OCI-LY7 (cell line): Measurements from ENCODE around the gene MARF1. TPM values are rescaled to one million over a fixed set of nuclear protein-coding genes. Genes with fewer than 3 reads are reported as not detected.
"Not testable (repeated sequence)": the region's sequence is repeated elsewhere in the genome, so short reads cannot be mapped to it uniquely, and the experiment has no call there.

Source experiments
- BruUV-seq: library from RNA; stranded (reverse); fragments of 400-500 nt; replicated peaks from 2 replicates; lab custom pipeline; 2021; lab: Mats Ljungman, UMichigan
- CTCF ChIA-PET: fragments of 300-600 bp; sonication (Branson Sonifier 250); formaldehyde crosslinking; loops from one replicate; lab custom pipeline; 2022; ENCODE audit warnings: antibody characterized with exemption; ENCODE audit not compliant: unreplicated experiment; lab: Charles Lee
- POLR2A ChIA-PET: fragments of 300-600 bp; sonication (Branson Sonifier 250); formaldehyde crosslinking; loops from one replicate; lab custom pipeline; 2022; ENCODE audit warnings: antibody characterized with exemption; lab: Charles Lee
- DNase-seq: peaks from one replicate; pipeline ENCODE4 v3.0.0-alpha.2; 2015; ENCODE audit warnings: low spot score
- H2AFZ ChIP-seq: fragments of 200-600 bp; sonication (generic), shearing (Covaris generic); 2 replicates; pipeline ENCODE4 v1.6.1; 2014; ENCODE audit warnings: mild to moderate bottlenecking, antibody characterized with exemption, low read length, moderate library complexity
- H3K27ac ChIP-seq: fragments of 200-600 bp; sonication (generic); 2 replicates; pipeline ENCODE4 v1.5.1; 2014; ENCODE audit warnings: mixed run types, low read depth, mild to moderate bottlenecking, moderate library complexity, low read length, inconsistent platforms; ENCODE audit not compliant: poor library complexity, severe bottlenecking
- H3K36me3 ChIP-seq: fragments of 200-600 bp; sonication (generic); 2 replicates; pipeline ENCODE4 v1.6.1; 2014; ENCODE audit warnings: mild to moderate bottlenecking, antibody characterized with exemption, low read length, moderate library complexity, mixed read lengths; ENCODE audit not compliant: insufficient read depth
- H3K4me1 ChIP-seq: fragments of 200-600 bp; sonication (generic); 2 replicates; pipeline ENCODE4 v1.5.1; 2014; ENCODE audit warnings: mild to moderate bottlenecking, low read length; ENCODE audit not compliant: insufficient read depth, poor library complexity, severe bottlenecking
- H3K4me2 ChIP-seq: fragments of 200-600 bp; sonication (generic); 2 replicates; pipeline ENCODE4 v1.6.1; 2014; ENCODE audit warnings: mild to moderate bottlenecking, low read length
- H3K4me3 ChIP-seq: fragments of 200-600 bp; sonication (generic); 2 replicates; pipeline ENCODE4 v1.5.1; 2014; ENCODE audit warnings: mild to moderate bottlenecking, low read depth, low read length; ENCODE audit not compliant: poor library complexity, severe bottlenecking
- H3K79me2 ChIP-seq: fragments of 200-600 bp; sonication (generic); 2 replicates; pipeline ENCODE4 v1.6.1; 2016; ENCODE audit warnings: low read depth, mild to moderate bottlenecking, low read length, moderate library complexity, mixed read lengths; ENCODE audit not compliant: insufficient read depth
- H3K9me2 ChIP-seq: fragments of 200-600 bp; sonication (generic); 2 replicates; pipeline ENCODE4 v1.6.1; 2016; ENCODE audit warnings: mild to moderate bottlenecking, low read length, mixed read lengths; ENCODE audit not compliant: insufficient read depth
- H3K9me3 ChIP-seq: fragments of 200-600 bp; sonication (generic); 2 replicates; pipeline ENCODE4 v1.6.1; 2014; ENCODE audit warnings: mild to moderate bottlenecking, mixed run types, low read length, mixed read lengths
- H4K20me1 ChIP-seq: fragments of 200-600 bp; sonication (generic); 2 replicates; pipeline ENCODE4 v1.6.1; 2014; ENCODE audit warnings: mild to moderate bottlenecking, antibody characterized with exemption, low read length, moderate library complexity, mixed read lengths; ENCODE audit not compliant: insufficient read depth
- CTCF ChIP-seq: fragments of 200-600 bp; sonication (generic); conservative IDR thresholded peaks from 2 replicates; pipeline ENCODE4 v1.5.1; 2014; ENCODE audit warnings: mild to moderate bottlenecking, antibody characterized with exemption, low read length, moderate library complexity, mixed read lengths
- EZH2phosphoT487 ChIP-seq: fragments of 200-600 bp; sonication (generic); IDR thresholded peaks from 2 replicates; pipeline ENCODE4 v1.6.1; 2018; ENCODE audit warnings: low read depth, borderline replicate concordance, mild to moderate bottlenecking, mixed run types, antibody characterized with exemption, low read length, moderate library complexity, mixed read lengths
- intact Hi-C: fragments of 100-400 bp; cut with micrococcal nuclease; formaldehyde crosslinking; loops from one replicate; pipeline ENCODE4 v1.10.0; 2022; ENCODE audit not compliant: unreplicated experiment
- total RNA-seq, 2 experiments: library from RNA; depleted of rRNA in 1 of 2; stranded (reverse); fragments of >200 nt in 1 of 2; shearing (Covaris generic) in 1 of 2; gene quantifications; 2 replicates each; pipeline ENCODE4 v1.2.3, GENCODE V29; 2014 to 2022

The MARF1 gene
- total RNA-seq, 2 experiments from 2014 or later: 20.6 to 71.1 TPM

GRCh38 chr16:15676506-15676905 is 33.6 kb upstream of the MARF1 start:
- Histone ChIP-seq H3K9me2 (no peaks in the 10 kb centered on the region), H3K4me2 (no peak overlapping the region), H3K4me1 (no peaks in the 10 kb centered on the region), H2AFZ (no peak overlapping the region), H3K27ac (no peak overlapping the region), H3K36me3 (peaks cover 92% of the 10 kb centered on the region), H3K79me2 (no peaks in the 10 kb centered on the region), H3K9me3 (no peaks in the 10 kb centered on the region), H4K20me1 (no peaks in the 10 kb centered on the region), H3K4me3 (no peak overlapping the region)
- intact Hi-C loops: no loop called here
- TF ChIP-seq EZH2phosphoT487: no peak
- TF ChIP-seq CTCF: no peak
- ChIA-PET POLR2A (no interaction called here), CTCF (no interaction called here)
- DNase-seq: no peak
- BruUV-seq: no TSS peak

DNA sequence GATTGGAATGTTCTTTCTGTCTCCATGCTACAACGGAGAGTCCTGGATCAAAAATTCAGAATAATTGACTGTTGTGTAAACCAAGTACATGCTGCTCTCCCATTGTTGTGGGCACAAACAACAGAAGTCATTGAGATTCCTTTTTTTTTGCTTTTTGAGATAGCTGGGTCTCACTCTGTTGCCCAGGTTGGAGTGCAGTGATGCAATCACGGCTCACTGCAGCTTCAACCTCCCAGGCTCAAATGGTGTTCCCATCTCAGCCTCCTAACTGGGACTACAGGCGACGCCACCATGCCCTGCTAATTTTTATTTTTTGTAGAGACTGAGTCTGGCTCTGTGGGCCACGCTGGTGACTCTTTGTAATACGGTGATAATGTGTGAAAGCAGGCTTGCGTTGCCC is 31.6 kb upstream of the MARF1 start:
- BruUV-seq: no TSS peak
- POLR2A ChIA-PET: no interaction called here
- no peak overlapping the region for H3K27ac ChIP-seq
- no peak overlapping the region for H2AFZ ChIP-seq
- H3K4me1 ChIP-seq: no peaks in the 10 kb centered on the region
- H3K9me3 ChIP-seq: no peaks in the 10 kb centered on the region
- CTCF ChIA-PET: no interaction called here
- no peaks in the 10 kb centered on the region for H3K9me2 ChIP-seq
- no peak for DNase-seq
- H3K4me2 ChIP-seq: no peak overlapping the region
- TF ChIP-seq CTCF (no peak), EZH2phosphoT487 (no peak)
- H3K36me3 ChIP-seq: peaks cover 92% of the 10 kb centered on the region
- intact Hi-C loops: no loop called here
- H3K79me2 ChIP-seq: no peaks in the 10 kb centered on the region
- H4K20me1 ChIP-seq: no peaks in the 10 kb centered on the region
- H3K4me3 ChIP-seq: no peak overlapping the region

DNA sequence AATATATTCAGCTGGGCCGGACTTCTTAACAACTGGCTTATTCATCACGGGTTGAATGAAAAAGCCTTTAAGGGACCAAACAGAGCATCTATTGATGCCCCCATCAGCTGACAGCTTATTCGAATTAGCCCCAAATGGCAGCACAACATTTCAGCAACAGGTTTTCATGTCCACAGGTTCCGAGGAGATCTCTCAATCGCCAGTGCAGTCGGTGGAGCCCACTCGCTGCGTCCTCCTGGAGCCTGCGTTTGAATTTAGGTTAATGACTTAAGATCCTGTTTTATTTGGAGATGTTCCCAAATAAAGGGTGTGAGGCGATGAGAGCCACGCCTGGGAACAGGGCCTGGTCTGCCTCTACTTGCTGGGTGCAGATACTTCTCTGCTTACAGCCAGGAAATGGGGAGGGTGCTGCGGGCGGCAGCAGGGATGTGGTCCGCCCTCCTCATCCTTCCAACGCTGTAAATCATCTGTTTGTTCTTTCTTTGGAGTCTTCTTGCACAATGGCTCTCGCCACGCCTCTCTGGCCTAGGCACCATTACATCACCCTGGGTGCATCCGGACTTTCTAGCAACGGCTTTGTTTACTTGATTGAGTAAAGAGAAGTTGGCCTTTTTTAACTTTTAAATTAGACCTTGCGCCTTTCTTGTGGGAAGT is 29.7 kb upstream of the MARF1 start:
- no peak overlapping the region for H2AFZ ChIP-seq
- H3K27ac ChIP-seq: no peak overlapping the region
- TF ChIP-seq CTCF: no peak
- no peak for TF ChIP-seq EZH2phosphoT487
- BruUV-seq: no TSS peak
- H3K9me2 ChIP-seq: no peaks in the 10 kb centered on the region
- H3K4me3 ChIP-seq: no peak overlapping the region
- no peak overlapping the region for H3K4me2 ChIP-seq
- ChIA-PET CTCF (no interaction called here), POLR2A (no interaction called here)
- no peak for DNase-seq
- intact Hi-C loops: no loop called here
- H3K4me1 ChIP-seq: no peaks in the 10 kb centered on the region
- no peaks in the 10 kb centered on the region for H3K9me3 ChIP-seq
- H3K36me3 ChIP-seq: peaks cover 89% of the 10 kb centered on the region
- H4K20me1 ChIP-seq: no peaks in the 10 kb centered on the region
- no peaks in the 10 kb centered on the region for H3K79me2 ChIP-seq

DNA sequence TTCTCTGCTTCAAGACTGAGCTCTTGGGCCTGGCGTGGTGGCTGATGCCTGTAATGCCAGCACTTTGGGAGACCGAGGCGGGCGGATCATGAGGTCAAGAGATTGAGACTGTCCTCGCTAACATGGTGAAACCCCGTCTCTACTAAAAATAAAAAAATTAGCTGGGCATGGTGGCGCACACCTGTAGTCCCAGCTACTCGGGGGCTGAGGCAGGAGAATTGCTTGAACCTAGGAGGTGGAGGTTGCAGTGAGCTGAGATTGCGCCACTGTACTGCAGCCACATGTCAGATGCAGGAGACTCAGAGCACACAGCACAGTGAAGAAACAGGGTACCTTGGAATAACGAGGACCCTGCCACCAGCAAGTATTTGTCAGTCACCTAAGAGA is 29.2 kb upstream of the MARF1 start:
- H4K20me1 ChIP-seq, H3K4me2 ChIP-seq, H3K27ac ChIP-seq, H2AFZ ChIP-seq, intact Hi-C loops, H3K4me3 ChIP-seq, H3K9me3 ChIP-seq, DNase-seq, BruUV-seq, H3K9me2 ChIP-seq, H3K4me1 ChIP-seq, H3K79me2 ChIP-seq, POLR2A ChIA-PET: not testable (repeated sequence)
- CTCF ChIA-PET: interaction anchor here (0.8 kb wide), 1 partner anchor 11 kb away, joined by 3 read pairs; no protein-coding TSS in a partner anchor
- peaks cover 90% of the 10 kb centered on the region for H3K36me3 ChIP-seq
